Prostate gland (tissue), 2 donors: ENCODE measurements around the gene MUC13. TPM values are rescaled to one million over a fixed set of nuclear protein-coding genes. Genes with fewer than 3 reads are reported as not detected.

ENCODE experiments used
- DNase-seq: peaks from one replicate; pipeline ENCODE4 v3.0.0-alpha.2; 2019; ENCODE audit warnings: low spot score
- H3K27ac ChIP-seq, 2 donors: fragments of 200-600 bp; sonication (generic); 2 replicates each; pipeline ENCODE4 v1.5.1; 2017 to 2019
- H3K27me3 ChIP-seq: fragments of 200-600 bp; sonication (generic); replicated peaks from 2 replicates; pipeline ENCODE4 v1.5.1; 2019; ENCODE audit not compliant: insufficient read depth
- H3K36me3 ChIP-seq, 2 donors: fragments of 200-600 bp; sonication (generic); 1 replicate in 1 of 2; 2 replicates in 1 of 2; pipeline versions ENCODE4 v1.5.1 to v1.8.1; 2017 to 2019
- H3K4me1 ChIP-seq: fragments of 200-600 bp; sonication (generic); replicated peaks from 2 replicates; pipeline ENCODE4 v1.5.1; 2019
- H3K4me3 ChIP-seq, 2 donors: fragments of 200-600 bp; sonication (generic); 2 replicates each; pipeline ENCODE4 v1.5.1; 2017 to 2019
- H3K9me3 ChIP-seq: fragments of 200-600 bp; sonication (generic); 2 replicates; pipeline ENCODE4 v1.5.1; 2017
- POLR2A ChIP-seq: fragments of 450-650 bp; IDR thresholded peaks from one replicate; pipeline ENCODE4 v1.6.1; 2016; ENCODE audit warnings: antibody characterized with exemption, mild to moderate bottlenecking
- POLR2AphosphoS5 ChIP-seq: sonication (generic); formaldehyde crosslinking; IDR thresholded peaks from one replicate; pipeline ENCODE4 v1.6.1; 2017; ENCODE audit warnings: antibody characterized with exemption
- WGBS: methylation state at CpG from one replicate; pipeline ENCODE4 v1.1.5; 2018; 5-methylcytosine and 5-hydroxymethylcytosine counted together
- intact Hi-C: fragments of 100-400 bp; cut with DNase I; formaldehyde crosslinking; loops from one replicate; pipeline ENCODE4 v1.14.2; 2022
- total RNA-seq, 2 donors: library from RNA; depleted of rRNA; stranded (reverse); fragments of >200 nt; gene quantifications; one replicate each; pipeline ENCODE4 v1.1.0, GENCODE V29; 2016
- TF ChIP-seq, protein P1 (sequence below), 4 experiments: fragments of 200-600 bp in 2 of 4; fragments of 450-650 bp in 2 of 4; sonication (generic) in 2 of 4; IDR thresholded peaks; 1 replicate in 3 of 4; 2 replicates in 1 of 4; pipeline ENCODE4 v1.5.1; 2016 to 2019; ENCODE audit warnings: antibody characterized with exemption in 4 of 4, mild to moderate bottlenecking in 2 of 4, moderate library complexity in 2 of 4

MUC13 gene
- total RNA-seq, 2 donors from 2014 or later: 1.3 to 1.5 TPM

DNA sequence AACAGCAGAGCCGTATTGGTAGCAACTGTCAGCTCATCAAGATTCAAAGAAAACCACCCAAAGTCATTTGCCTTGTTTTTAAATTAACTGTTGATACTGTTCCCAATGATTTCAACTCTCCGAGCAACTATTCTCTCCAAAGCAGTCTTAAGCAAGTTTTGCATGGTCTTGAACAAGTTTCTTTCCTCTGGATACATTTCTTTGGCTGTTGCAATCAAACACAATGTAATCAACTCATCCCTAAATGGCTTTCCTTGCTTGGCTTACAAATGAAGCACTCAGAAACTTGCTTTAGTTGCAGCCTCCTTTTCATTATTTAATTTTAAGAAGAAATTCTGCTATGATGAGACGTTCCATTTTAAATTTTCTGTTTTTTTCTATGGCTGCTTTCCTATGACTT lies 15.5 kb upstream of the MUC13 start:
- intact Hi-C loops: no loop called here
- Histone ChIP-seq H3K36me3 (no peaks in the 10 kb centered on the region), H3K9me3 (no peaks in the 10 kb centered on the region), H3K4me3 (no peak overlapping the region), H3K27ac (no peak overlapping the region), H3K4me1 (no peaks in the 10 kb centered on the region), H3K27me3 (no peaks in the 10 kb centered on the region)
- TF ChIP-seq POLR2AphosphoS5 (no peak), POLR2A (no peak)
- TF ChIP-seq, protein P1, sequence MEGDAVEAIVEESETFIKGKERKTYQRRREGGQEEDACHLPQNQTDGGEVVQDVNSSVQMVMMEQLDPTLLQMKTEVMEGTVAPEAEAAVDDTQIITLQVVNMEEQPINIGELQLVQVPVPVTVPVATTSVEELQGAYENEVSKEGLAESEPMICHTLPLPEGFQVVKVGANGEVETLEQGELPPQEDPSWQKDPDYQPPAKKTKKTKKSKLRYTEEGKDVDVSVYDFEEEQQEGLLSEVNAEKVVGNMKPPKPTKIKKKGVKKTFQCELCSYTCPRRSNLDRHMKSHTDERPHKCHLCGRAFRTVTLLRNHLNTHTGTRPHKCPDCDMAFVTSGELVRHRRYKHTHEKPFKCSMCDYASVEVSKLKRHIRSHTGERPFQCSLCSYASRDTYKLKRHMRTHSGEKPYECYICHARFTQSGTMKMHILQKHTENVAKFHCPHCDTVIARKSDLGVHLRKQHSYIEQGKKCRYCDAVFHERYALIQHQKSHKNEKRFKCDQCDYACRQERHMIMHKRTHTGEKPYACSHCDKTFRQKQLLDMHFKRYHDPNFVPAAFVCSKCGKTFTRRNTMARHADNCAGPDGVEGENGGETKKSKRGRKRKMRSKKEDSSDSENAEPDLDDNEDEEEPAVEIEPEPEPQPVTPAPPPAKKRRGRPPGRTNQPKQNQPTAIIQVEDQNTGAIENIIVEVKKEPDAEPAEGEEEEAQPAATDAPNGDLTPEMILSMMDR (IDR thresholded peaks at IDR 0.05): no peak
- WGBS: 85% methylated on average over 3 of the region's 3 CpGs
- DNase-seq: no peak

DNA sequence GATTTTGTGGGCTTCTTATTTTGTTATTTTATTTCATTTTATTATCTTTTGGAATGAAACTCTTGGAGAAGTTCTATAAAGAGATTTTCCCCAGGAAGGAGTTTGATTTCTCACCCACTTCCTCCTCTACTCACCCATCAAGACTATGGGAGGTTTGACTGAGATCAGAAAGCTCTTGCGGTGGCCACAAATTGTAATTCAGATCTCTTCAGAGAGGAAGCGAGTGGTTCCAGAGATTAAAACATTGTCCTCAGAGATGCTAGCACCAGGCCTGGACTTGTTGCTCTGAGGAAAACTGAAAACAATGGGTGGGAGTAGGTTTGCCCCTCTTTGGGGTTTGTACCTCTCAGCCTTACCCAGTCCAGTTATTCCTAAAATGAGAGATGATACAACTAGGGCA lies 8.1 kb upstream of the MUC13 start:
- no peaks in the 10 kb centered on the region for H3K27me3 ChIP-seq
- no peaks in the 10 kb centered on the region for H3K4me1 ChIP-seq
- intact Hi-C loops: no loop called here
- no peak overlapping the region for H3K27ac ChIP-seq
- no peak overlapping the region for H3K4me3 ChIP-seq
- TF ChIP-seq POLR2A: no peak
- TF ChIP-seq POLR2AphosphoS5: no peak
- TF ChIP-seq, protein P1 (IDR thresholded peaks at IDR 0.05): no peak
- no peaks in the 10 kb centered on the region for H3K36me3 ChIP-seq
- WGBS: 88% methylated on average over 2 of the region's 2 CpGs
- no peak for DNase-seq
- H3K9me3 ChIP-seq: no peaks in the 10 kb centered on the region

DNA sequence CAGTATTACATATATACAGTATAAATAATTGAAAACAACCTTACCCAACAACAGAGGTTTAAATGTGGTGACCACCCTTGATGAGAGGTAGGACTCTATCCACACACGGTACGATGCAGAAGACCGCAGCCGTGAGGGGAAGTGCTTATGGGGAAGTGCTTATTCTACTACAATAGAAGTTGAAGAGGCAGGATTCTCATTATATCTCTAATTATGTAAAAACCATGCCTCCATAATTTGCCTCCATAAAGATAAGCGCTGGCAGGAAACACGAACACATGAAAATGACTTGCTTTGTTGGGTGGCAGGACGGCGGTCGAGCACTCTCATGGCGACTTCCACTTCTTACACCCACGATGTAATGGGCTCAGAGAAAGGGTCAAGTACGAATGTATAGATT lies 7.2 kb upstream of the MUC13 start:
- no peaks in the 10 kb centered on the region for H3K27me3 ChIP-seq
- no peak overlapping the region for H3K27ac ChIP-seq
- H3K36me3 ChIP-seq: no peaks in the 10 kb centered on the region
- 90% methylated on average over 12 of the region's 12 CpGs for WGBS
- TF ChIP-seq POLR2A: no peak
- TF ChIP-seq, protein P1 (IDR thresholded peaks at IDR 0.05): no peak
- no peak for TF ChIP-seq POLR2AphosphoS5
- no peaks in the 10 kb centered on the region for H3K4me1 ChIP-seq
- intact Hi-C loops: no loop called here
- H3K4me3 ChIP-seq: no peak overlapping the region
- no peaks in the 10 kb centered on the region for H3K9me3 ChIP-seq
- DNase-seq: no peak

DNA sequence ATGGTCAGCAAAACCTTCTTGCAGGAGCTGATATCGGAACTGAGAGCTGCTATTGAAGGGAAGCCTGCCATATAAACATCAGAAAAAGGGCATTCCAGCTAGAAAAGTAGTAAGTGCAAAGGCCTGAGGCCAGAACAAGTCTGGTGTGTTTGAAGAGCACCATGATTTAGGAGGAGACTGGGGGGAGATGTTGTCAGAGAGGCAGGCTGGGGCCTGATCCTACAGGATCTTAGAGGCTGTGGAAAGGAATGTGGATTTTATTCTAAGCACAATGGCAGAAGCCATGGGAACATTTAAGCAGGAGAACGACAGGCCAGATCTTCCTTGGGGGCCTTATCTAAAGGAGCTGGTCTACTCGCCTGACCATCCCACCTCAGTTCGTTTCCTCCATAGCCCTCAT lies 5.1 kb upstream of the MUC13 start:
- DNase-seq: peak; percentile 4
- Histone ChIP-seq H3K4me3 (no peak overlapping the region), H3K27me3 (no peaks in the 10 kb centered on the region), H3K36me3 (no peaks in the 10 kb centered on the region), H3K27ac (no peak overlapping the region), H3K4me1 (no peaks in the 10 kb centered on the region), H3K9me3 (no peaks in the 10 kb centered on the region)
- WGBS: 54% methylated on average over 4 of the region's 4 CpGs
- intact Hi-C loops: no loop called here
- TF ChIP-seq POLR2AphosphoS5 (no peak), POLR2A (no peak)
- TF ChIP-seq, protein P1 (IDR thresholded peaks at IDR 0.05): no peak

DNA sequence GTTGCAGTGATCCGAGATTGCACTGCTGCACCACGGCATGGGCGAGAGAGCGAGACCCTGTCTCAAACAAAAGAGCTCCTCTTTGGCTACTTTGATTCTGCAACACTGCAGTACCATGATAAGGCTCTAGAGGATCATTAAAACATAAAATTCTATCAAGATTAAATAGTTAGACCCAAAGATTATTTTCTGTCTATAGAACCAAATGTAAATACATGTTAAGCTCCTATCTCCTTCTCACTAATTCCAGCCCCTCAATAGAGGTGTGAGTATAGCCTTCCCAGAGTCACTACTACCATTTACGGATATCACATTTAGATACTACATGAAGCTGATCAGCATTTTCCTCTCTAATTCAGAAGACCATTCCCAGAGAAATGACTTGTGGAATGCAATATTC lies 4.3 kb upstream of the MUC13 start:
- no peaks in the 10 kb centered on the region for H3K4me1 ChIP-seq
- no peak overlapping the region for H3K4me3 ChIP-seq
- no peak for DNase-seq
- no peaks in the 10 kb centered on the region for H3K9me3 ChIP-seq
- intact Hi-C loops: no loop called here
- TF ChIP-seq POLR2A: no peak
- H3K27ac ChIP-seq: no peak overlapping the region
- no peaks in the 10 kb centered on the region for H3K27me3 ChIP-seq
- H3K36me3 ChIP-seq: no peaks in the 10 kb centered on the region
- WGBS: 95% methylated on average over 5 of the region's 5 CpGs
